ENCODE data around the gene PGA5. TPM values are rescaled to one million over a fixed set of nuclear protein-coding genes. Genes with fewer than 3 reads are reported as not detected.
A peak's percentile ranks its signal among the peaks of the same experiment; 100 is the strongest.

Gene PGA5
- polyA plus RNA-seq, 1 donor (not counting 4 experiments of a cell fraction or from before 2014, with no cell fraction given) = not detected

DNA sequence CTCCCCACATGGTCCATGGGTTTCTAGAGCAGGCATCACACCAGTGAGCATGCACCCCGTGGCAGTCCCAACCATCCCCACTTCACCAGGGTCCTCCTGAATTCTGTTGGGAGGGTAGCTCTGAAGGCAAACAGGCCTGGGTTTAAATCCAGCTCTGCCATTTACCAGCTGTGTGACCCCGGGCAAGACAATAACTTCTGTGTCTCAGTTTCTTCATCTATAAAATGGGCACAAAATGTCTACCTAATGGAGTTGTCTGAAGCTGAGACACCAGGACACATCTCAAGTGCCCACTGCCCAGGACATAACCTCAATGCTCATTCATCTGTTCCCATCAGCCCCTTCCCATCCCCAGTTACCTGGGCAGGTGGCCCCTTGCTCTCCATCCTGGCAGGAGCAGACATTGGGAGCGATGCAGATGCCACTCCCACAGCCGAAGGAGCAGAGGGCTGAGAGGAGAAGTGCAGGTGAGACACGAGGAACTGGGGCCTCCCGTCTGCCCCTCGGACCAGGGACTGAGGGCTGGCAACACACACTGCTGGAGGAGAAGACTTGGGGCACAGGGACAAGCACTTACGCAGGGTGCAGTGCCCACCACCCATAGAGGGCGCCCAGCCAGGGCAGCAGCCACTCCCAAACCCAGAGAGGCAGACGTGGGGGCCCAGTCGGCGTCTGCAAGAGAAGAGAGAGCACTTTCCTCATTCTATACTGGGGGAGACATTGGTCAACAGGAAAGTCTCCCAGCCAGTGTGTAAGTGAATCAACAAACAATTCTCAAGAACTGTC lies 50.1 kb downstream of the PGA5 start:
- dilution Hi-C loops (cut with MboI; ENCODE audit: extremely low pct_ligation_motif_present, low sequenced_read_pairs) = no loop called here
- no peak for FAIRE-seq
- H3K9ac ChIP-seq (ENCODE audit: control insufficient read depth, extremely low read depth, insufficient read depth, low read length) = no peak overlapping the region
- no peak overlapping the region for H3K4me2 ChIP-seq (ENCODE audit: control insufficient read depth, extremely low read depth, insufficient read depth, low read depth, low read length)
- no peaks in the 10 kb centered on the region for H3K36me3 ChIP-seq (ENCODE audit: control insufficient read depth in 2 of 2, extremely low read depth in 1 of 2, insufficient read depth in 2 of 2, low read length in 2 of 2)
- no peak overlapping the region for H3K4me3 ChIP-seq (ENCODE audit: control insufficient read depth in 2 of 3, extremely low read depth in 1 of 3, insufficient read depth in 2 of 3, low read depth in 1 of 3, low read length in 3 of 3)
- no peak overlapping the region for H3K27ac ChIP-seq (ENCODE audit: control insufficient read depth, insufficient read depth, low read length)
- H4K20me1 ChIP-seq (ENCODE audit: control insufficient read depth, extremely low read depth, insufficient read depth, low read length) = no peaks in the 10 kb centered on the region
- no peak for DNase-seq (ENCODE audit: low read depth, low spot score)
- TF ChIP-seq EZH2 (IDR thresholded peaks at IDR 0.05; ENCODE audit: low read length) = no peak
- TF ChIP-seq, protein P1, sequence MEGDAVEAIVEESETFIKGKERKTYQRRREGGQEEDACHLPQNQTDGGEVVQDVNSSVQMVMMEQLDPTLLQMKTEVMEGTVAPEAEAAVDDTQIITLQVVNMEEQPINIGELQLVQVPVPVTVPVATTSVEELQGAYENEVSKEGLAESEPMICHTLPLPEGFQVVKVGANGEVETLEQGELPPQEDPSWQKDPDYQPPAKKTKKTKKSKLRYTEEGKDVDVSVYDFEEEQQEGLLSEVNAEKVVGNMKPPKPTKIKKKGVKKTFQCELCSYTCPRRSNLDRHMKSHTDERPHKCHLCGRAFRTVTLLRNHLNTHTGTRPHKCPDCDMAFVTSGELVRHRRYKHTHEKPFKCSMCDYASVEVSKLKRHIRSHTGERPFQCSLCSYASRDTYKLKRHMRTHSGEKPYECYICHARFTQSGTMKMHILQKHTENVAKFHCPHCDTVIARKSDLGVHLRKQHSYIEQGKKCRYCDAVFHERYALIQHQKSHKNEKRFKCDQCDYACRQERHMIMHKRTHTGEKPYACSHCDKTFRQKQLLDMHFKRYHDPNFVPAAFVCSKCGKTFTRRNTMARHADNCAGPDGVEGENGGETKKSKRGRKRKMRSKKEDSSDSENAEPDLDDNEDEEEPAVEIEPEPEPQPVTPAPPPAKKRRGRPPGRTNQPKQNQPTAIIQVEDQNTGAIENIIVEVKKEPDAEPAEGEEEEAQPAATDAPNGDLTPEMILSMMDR (optimal IDR thresholded peaks at IDR 0.05 in 1 of 3, IDR thresholded peaks at IDR 0.05 in 1 of 3, conservative IDR thresholded peaks at IDR 0.05 in 1 of 3; ENCODE audit: extremely low read depth in 1 of 3, insufficient read depth in 2 of 3, low read length in 3 of 3) = peak in 1 of 3 experiments; percentile 25
- H3K4me1 ChIP-seq (ENCODE audit: control insufficient read depth, extremely low read depth, insufficient read depth, low read length) = peaks cover 21% of the 10 kb centered on the region
- H3K79me2 ChIP-seq (ENCODE audit: control insufficient read depth, insufficient read depth, low read length) = no peaks in the 10 kb centered on the region
- H3K27me3 ChIP-seq (ENCODE audit: control insufficient read depth, extremely low read depth, insufficient read depth, low read length) = peaks cover 14% of the 10 kb centered on the region
- no peaks in the 10 kb centered on the region for H3K9me1 ChIP-seq (ENCODE audit: control insufficient read depth, extremely low read depth, insufficient read depth, low read length)
- no peaks in the 10 kb centered on the region for H3K9me3 ChIP-seq (ENCODE audit: control insufficient read depth, low read depth, low read length)
- H2AFZ ChIP-seq (ENCODE audit: control insufficient read depth, low read length) = no peak overlapping the region

DNA sequence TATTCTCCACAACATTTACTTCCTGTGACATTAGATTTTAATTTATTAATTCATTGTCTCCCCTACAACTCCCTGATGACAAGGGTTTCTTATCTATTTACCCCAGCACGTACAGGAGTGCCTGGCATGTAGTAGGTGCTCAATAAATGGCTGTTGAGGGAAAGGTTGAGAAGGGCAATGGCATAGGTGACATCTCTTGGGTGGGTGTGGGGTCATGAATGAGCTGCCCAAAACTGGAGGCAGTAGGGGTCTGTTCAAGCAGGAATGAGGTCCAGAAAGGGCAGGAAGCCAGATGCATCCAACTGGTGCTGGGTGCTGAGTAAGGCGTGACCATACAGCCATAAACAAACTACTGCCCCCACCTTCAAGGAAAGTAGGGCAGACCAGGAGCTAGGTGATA lies 51.4 kb downstream of the PGA5 start:
- Histone ChIP-seq H4K20me1 (ENCODE audit: control insufficient read depth, extremely low read depth, insufficient read depth, low read length) (no peaks in the 10 kb centered on the region), H2AFZ (ENCODE audit: control insufficient read depth, low read length) (no peak overlapping the region), H3K9ac (ENCODE audit: control insufficient read depth, extremely low read depth, insufficient read depth, low read length) (no peak overlapping the region), H3K36me3 (ENCODE audit: control insufficient read depth in 2 of 2, extremely low read depth in 1 of 2, insufficient read depth in 2 of 2, low read length in 2 of 2) (no peaks in the 10 kb centered on the region), H3K9me3 (ENCODE audit: control insufficient read depth, low read depth, low read length) (no peaks in the 10 kb centered on the region), H3K4me3 (ENCODE audit: control insufficient read depth in 2 of 3, extremely low read depth in 1 of 3, insufficient read depth in 2 of 3, low read depth in 1 of 3, low read length in 3 of 3) (no peak overlapping the region), H3K27me3 (ENCODE audit: control insufficient read depth, extremely low read depth, insufficient read depth, low read length) (peaks cover 14% of the 10 kb centered on the region), H3K4me1 (ENCODE audit: control insufficient read depth, extremely low read depth, insufficient read depth, low read length) (peaks cover 26% of the 10 kb centered on the region), H3K27ac (ENCODE audit: control insufficient read depth, insufficient read depth, low read length) (no peak overlapping the region), H3K79me2 (ENCODE audit: control insufficient read depth, insufficient read depth, low read length) (no peaks in the 10 kb centered on the region), H3K4me2 (ENCODE audit: control insufficient read depth, extremely low read depth, insufficient read depth, low read depth, low read length) (no peak overlapping the region), H3K9me1 (ENCODE audit: control insufficient read depth, extremely low read depth, insufficient read depth, low read length) (no peaks in the 10 kb centered on the region)
- FAIRE-seq (no peak), DNase-seq (ENCODE audit: low read depth, low spot score) (no peak)
- TF ChIP-seq EZH2 (IDR thresholded peaks at IDR 0.05; ENCODE audit: low read length) = no peak
- TF ChIP-seq, protein P1 (optimal IDR thresholded peaks at IDR 0.05 in 1 of 3, IDR thresholded peaks at IDR 0.05 in 1 of 3, conservative IDR thresholded peaks at IDR 0.05 in 1 of 3; ENCODE audit: extremely low read depth in 1 of 3, insufficient read depth in 2 of 3, low read length in 3 of 3) = no peak
- dilution Hi-C loops (cut with MboI; ENCODE audit: extremely low pct_ligation_motif_present, low sequenced_read_pairs) = no loop called here
